HG03135 (cell line): Measurements from ENCODE around the gene ZC3H12C.

Experiments
- ATAC-seq: cut with Tn5 transposase; IDR thresholded peaks from one replicate; pipeline ENCODE4 v1.9.1; 2021; ENCODE audit warnings: mild to moderate bottlenecking, moderate library complexity; ENCODE audit not compliant: unreplicated experiment

Gene ZC3H12C

DNA sequence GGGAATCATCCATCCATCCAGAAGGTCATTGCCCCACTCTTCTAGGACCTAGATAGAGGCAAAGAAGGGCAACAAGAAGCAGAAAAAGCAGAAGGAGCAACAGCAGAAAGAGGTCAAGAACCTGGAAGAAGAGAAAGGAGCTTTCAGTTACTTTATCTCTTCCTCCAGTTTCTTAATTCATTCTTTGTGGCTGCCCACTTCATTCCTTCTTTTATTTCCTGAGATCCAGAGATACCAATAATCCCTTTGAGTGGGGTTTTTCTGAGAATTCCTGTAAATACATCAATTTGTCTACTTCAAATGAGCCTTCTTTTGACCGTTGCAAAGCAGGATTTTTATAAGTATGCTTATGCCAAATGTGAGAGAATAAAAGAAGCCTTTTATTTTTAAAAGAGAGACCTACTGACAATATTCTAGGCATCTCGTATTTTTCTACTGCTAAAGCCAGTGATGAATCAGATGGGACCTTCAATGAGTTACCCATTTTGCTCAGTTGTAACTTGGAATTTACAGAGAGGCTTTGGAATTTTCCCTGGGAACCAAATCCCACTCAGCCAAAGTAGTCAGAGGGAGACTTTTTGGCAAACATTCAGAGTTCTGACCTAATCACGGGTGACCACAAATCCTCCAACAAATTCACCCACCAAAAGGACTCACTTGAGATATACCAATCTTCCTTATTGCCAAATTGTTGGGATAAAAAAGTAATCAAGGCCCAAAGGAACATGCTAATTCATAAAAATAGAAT is 54.9 kb downstream of the ZC3H12C start:
- ATAC-seq, result no peak

DNA sequence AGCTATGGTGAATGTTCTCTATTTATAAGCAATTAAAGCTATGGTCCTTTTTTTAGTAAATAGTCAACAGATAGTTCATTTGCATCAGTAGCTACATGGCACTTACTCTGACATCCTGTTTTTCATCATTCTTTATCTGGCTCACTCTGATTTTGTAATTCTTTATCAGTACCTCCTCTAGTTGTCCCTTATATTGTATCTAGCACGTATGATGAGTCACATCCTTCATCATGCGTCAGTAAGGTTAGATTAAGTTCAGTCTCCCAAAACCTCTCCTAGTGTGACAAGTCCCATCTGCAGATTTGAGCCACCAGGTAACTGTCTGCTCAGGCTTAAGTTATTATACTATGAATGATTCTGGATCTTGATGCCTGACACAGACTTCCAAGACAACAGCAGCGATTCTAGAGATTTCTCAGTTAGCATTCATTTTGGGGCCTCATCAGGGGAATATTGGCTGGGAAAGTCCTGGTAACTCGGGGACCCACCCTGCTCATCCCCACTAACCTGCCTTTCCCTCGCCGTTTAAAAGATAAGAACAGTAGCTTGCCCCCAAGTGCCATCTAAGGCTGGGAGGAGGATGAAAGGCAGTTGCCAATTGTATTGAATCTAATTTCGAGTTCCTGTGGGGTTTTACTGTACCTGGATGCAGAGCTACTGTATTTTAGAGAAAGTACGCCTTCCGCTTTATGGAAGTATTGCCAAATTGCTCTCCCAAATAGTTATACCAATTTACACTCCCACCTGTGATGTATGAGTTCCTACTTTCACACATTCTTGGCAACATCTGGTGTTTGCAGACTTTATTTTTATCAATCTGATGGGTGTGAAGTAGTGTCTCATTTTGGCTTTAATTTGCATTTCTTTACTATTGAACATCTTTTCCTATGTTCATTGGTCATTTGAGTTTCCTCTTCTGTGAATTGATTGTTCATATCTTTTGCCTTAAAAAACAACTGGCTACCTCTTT is 55.9 kb downstream of the ZC3H12C start:
- ATAC-seq, result no peak

DNA sequence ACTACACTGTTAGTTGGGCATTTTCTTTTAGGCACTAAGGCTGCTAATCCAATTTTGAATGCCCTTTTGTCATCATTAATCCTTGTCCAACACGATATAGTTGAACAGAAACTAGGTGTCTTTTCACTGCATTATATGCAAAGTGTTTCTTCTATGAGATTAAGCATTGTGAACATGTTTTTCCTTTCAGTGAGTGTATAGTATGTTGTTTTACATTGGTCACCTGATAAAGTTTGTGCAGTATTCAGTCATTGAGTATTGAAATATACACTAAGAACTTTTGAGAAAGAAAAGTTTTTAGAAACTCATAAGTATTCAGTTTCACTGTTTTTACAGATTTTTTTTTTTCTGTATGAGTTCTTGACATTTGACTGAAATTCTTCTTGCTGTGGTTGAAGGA is 59.0 kb downstream of the ZC3H12C start:
- no peak for ATAC-seq

DNA sequence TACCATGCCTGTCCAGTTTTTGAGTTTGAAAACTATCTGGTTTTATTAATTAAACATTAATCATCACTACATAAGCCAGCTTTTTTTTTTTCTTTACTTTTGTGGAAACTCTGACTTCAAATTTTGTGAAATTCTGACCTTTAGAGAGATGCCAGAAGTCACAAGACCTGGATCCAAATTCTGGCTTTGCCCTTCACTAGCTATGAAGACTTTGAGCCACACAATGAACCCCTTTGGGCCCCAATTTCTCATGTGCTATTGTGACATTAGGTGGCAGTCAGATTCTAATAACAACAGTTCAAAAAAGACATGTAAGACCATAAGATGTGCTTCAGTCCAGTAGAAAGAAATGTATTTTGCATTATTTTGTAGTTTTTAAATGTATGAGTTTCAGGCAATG is 60.3 kb downstream of the ZC3H12C start:
- no peak for ATAC-seq

DNA sequence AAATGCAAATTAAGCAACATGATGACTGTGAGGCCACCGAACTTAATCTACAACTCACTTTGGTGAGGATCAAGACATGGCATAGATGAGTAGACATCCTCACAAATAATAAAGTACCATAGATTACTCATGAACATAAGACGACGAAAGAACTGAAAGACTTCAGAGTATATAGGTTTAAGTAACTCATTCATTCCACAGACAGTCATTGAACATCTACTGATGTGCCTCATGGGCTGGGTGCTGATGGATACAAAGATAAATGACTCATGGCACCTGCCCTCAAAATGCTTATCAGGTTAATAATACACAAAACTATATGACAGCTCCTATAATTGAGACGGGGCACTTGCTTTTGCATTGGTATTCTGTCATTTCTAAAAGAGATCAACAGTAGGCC is 63.3 kb downstream of the ZC3H12C start:
- no peak for ATAC-seq

DNA sequence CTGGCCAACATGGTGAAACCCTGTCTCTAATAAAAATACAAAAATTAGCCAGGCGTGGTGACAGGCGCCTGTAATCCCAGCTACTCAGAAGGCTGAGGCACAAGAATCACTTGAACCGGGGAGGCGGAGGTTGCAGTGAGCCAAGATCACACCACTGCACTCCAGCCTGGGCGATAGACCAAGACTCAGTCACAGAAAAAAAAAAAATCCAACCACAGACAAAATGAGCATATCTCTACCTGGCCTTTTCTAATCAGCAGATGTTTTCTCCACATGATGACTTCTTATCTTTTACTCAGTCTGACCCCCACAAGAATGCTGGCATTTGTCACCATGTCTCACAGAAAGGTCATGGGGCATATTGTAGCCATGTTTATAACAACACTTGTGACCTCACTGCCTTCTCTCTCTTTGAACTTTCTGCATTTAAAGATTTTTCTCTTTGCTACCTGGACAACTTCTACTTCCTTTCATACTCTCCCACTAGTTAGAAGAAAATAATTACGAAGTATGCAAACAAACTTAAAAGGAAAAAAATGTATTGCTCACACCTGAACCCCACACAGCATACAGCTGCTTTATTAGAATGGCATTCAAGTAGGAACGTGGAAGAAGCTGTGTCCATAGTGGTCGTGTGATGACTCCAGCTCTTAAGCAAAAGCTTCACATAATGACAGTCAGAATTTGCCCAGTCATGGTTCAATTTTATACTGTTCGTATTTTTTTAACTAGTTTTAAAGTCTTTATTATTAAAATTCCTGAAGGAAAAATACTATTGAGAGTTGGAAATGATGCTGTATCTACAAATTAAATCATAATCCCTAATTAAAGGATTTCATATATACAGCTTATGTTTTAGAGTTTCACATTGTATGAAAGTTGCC is 65.4 kb downstream of the ZC3H12C start:
- no peak for ATAC-seq

DNA sequence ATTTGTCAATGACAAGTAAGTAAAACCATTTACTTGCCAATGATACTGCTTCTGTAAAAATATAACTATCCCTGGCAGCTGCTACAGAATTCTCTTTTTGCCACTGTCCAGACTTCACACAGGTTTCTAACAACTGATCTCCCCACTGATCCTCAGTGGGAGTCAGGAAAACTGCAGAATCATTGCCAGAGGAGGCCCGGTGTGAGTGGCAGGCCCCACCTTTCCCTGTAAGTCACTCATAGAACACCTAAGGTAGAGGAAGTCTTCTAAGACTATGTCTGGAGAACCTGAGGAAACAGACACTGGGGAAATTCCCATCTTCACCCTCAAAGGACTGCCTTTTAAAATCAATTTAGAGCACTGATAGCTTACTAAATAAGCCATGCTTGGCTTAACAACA is 66.3 kb downstream of the ZC3H12C start:
- ATAC-seq, result no peak

DNA sequence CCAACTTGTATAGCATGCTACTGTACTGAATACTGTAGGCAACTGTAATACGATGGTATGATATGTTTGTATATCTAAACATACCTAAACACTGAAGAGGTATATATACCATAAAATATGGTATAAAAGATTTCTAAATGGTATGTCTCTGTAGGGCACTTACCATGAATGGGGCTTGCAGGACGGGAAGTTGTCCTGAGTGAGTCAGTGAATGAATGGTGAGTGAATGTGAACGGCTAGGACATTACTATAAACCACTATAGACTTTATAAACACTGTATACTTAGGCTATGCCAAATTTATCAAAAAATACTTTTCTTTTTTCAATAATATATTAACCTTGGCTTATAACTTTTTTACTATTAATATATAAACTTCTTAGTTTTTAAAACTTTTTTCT is 66.8 kb downstream of the ZC3H12C start:
- ATAC-seq, result no peak

DNA sequence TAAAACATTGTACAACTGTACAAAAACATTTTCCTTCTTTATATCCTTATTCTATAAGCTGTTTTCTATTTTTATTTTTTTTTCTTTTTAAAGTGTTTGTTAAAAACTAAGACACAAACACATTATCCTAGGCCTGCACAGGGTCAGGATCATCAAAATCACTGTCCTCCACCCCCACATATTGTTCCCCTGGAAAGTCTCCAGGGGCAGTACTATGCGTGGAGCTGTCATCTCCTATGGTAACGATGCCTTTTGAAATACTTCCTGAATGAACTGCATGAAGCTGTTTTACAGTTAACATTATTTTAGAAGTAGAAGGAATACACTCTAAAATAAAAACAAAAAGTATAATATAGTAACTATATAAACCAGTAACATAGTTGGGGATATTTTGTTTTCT is 67.2 kb downstream of the ZC3H12C start:
- no peak for ATAC-seq

DNA sequence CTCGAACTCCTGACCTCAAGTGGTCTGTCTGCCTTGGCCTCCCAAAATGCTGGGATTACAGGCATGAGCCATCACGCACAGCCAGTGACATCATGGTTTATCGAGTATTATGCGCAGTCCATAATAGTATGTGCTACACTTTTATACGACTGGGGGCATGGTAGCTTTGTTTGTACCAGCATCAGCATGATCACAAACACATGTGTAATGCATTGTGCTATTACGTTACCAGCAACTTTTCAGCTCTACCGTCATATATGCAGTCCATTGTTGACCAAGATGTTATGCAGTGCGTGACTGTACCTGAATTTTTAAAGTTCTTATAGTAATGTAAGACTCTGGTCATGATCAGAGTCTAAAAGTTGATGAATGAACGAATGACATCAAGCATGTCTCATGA is 67.9 kb downstream of the ZC3H12C start:
- ATAC-seq, result no peak

DNA sequence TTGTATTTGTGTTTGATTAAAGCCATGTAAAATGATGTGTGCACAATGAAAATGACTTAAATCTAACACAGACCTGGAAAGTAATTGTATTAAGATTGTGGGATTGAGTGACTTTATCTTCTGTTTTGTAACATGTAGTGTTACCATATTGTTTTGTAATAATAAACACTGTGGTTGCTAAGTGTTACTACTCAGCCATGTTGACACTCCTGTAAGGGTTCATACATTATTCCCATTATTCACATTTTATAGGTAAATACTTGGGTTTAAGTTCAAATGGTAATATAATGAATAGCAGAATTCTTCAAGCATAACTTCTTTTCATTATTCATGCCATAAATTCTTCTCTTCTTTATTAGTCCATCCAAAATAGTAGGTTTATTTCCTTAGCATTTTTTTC is 69.0 kb downstream of the ZC3H12C start:
- ATAC-seq, result no peak

DNA sequence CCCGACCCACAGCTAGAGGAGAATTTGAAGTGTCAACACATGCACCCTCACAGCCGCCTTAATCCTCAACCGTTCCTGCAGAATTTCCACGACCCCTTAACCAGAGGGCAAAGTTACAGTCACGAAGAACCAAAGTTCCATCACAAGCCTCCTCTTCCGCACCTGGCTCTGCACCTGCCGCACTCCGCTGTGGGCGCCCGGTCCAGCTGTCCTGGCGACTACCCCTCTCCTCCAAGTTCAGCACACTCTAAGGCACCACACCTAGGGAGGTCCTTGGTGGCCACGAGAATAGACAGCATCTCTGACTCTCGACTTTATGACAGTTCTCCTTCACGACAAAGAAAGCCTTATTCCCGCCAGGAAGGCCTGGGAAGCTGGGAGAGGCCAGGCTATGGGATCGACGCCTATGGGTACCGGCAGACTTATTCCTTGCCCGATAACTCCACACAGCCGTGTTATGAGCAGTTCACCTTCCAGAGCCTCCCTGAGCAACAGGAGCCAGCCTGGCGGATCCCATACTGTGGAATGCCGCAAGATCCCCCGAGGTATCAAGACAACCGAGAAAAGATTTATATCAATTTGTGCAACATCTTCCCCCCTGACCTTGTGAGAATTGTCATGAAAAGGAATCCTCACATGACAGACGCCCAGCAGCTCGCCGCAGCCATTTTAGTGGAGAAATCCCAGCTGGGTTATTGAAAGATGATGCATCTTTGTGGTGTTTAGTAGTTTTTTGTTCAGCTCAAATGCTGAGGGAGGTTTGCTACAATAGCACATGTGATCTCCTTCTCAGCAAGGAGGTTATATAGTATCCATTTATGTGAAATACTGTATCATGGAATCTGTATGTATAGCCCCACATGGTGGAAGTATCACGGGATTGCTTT is 72.1 kb downstream of the ZC3H12C start:
- ATAC-seq, result no peak

DNA sequence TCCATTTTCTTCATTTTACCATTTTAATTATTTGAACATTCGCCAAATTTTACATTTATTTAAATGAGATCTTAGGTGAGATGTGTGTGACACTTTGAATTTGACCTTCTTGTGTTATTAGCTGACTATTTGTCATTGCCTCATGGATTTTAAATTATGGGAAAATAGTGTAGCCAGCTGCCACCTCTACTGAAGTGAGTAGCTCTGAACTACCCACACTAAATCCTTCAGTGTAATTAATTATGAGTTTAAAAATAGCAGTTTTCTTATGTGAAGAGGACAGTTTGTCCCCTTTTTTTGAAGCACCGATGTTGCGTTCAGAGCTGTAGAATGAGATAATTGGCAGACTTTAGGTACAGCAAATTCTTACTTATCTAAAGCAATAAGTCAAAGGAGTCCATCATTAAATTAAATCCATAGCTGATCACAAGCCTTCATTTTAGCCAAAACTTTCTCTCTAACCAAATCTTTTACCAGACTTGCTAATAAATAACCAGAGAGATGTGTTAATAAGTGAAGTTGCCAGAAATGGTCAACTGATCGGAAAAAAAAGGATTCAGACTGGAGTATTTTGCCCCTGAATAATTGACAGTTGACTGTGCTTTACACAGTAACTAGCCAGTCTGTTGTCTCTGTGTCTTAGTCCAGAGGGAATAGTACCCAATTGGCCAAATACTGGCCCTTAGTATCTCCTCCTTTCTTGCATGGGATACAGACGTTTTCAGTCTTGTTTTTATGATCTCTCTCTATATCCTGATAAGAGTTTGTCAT is 75.0 kb downstream of the ZC3H12C start:
- ATAC-seq, result no peak

DNA sequence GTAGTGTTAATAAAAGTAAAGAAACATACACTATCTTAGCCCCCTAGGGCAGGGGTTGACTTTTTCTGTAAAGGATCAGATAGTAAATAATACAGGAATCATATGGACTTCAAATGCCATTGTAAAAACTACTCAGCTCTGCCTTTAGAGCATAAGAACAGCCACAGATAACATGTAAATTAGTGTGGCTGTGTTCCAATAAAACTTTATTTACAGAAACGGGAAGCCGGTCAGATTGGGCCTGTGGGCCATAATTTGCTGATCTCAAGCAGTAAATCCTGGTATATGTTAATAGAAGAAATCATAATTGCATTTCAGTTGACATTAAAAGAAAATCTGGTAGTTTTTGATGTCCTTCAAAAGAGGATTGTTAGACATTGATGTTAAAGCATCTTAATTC is 76.5 kb downstream of the ZC3H12C start:
- ATAC-seq, result no peak

DNA sequence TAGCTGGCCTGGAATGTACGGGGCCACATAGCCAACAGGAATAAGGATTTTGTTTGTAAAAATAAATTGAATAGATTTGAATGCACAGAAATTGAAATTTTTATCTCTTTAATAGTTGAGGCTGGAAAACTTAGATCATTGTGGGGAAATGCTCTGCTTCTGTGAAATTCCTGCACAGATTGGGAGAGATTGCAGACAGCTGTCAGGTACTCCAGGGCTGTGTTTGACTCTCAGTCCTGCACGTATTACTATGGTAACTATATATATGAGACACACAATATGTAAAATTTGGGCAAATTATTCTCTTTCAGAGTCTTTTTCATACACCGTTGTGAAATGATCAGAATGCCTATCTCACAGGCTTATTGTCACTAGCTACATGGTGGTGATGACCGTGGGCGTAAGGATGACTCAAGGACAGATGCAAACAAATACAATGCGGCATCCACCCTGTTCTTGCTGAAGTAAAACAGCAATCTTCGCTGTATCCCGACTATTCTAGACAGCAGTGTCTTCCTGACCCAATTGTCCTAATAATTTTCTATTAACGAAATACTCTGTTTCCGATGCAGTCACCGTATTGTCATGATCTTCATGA is 79.4 kb downstream of the ZC3H12C start:
- no peak for ATAC-seq

DNA sequence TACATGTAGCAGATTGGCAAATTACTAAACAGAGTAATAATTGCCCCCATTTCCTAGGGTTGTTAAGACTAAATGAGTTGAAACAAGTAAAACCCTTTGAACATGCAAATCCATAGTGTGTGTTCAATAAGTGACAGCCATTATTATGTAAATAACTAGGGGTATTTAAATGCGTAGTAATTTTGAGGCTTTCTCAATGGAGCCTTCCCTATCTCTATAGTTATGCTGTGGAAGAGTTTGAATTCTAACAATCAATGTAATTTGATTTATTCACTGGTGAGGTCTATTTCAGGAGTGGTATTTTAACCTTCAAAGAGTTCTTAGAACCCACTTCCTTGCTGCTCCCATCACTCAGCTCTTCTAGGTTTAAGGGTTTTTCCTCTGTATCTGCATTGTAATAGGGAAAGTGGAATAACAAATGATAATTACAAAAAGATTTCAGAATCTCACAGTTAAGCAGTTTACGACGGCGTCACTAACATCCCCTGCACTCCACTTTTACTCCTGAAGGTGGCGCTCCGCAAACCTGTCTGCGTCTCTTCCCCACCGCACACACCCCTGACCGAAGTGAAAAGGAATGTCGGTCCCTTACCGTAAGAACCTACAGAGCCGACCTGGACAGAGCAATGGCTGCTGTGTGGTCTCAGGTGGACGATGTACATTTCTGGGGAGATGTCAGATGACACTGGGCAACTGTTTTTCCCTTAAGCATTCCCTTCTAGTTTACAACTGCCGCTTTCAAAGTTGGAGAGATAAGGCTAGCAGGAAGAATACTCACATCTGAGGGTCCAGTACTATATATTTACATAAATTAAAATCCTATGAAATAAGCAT is 80.8 kb downstream of the ZC3H12C start:
- ATAC-seq, result no peak

DNA sequence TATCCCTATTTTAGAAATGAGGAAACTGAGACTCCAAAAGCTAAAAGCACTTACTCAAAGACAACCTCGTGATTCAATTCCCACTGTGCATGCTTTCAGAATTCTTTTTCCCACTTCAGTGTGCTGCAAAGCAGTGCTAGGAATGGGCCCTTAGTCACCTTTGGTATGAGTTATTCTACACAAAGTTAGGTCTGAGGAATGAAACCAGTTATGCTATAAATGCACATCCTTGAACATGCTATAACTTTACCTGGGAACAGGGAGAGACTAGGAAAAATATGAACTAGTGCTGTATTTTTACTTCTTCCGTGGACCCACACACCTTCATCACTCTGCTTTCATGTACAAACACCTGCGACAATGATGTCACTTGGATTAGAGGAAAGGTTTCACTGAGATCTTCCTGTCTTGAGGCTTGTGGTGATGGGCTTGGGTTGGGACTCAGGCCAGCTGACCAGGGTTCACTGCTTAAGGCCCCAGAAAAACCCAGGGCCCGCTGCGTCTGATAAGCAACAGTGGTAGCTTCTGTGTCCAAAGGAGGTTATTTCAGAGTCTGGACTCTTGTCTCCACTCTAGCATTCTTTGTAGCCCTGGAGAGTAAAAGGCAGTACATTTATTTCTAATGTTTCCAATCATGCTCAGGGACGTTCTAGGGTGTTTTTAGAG is 81.6 kb downstream of the ZC3H12C start:
- ATAC-seq, result no peak
